Measurements from ENCODE around the gene ACBD6. TPM values are rescaled to one million over a fixed set of nuclear protein-coding genes. Genes with fewer than 3 reads are reported as not detected.
A peak's percentile ranks its signal among the peaks of the same experiment; 100 is the strongest.

Gene ACBD6
- total and polyA plus RNA-seq, 11 donors = 18.6 to 35.8 (median 21.8) TPM

DNA sequence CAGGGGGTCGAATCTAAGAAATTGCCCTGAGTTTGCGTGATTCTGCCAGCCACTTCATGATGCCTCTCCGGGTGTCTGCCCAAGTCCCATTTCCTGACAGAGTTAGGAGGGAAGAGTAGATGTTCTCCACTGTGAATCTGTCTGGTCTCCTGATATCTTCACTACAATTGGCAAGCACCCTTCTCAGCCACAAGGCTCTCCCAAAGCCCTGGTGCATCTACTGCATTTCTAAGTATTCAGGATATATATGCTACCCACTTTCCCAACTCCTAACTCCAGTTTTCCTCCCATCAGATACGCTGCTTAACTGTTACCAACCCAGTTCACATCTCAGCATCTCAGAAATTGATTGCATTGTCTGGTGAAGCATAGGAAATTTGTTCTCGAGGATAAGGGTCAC, 30.5 kb upstream of the ACBD6 start:
- WGBS, 4 donors = 88 to 95% (median 94%) methylated on average over 5 of the region's 5 CpGs

DNA sequence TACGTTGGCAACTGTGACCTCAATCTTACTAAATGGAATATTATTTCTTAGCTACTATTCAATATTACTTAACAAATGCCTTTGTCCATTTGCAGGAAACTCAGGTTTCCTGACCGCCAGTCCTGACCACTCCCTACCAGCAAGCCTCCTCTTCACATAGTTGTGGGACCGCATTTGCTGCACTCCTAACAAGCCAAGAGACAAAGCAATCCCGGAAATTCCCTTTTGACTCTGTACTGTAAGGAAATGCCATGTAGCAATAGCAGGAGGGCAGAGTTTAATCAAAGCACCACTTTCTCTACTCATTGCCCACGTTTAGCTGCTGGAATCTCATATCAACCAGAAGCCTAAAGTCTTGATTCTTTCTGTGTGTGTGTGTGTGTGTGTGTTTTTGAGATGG, 28.1 kb upstream of the ACBD6 start:
- intact Hi-C loops (cut with DNase I) = loop anchor here in 9 of 10 donors (5.0 kb wide), 2 partner anchors 102 to 332 kb away; partner anchors contain the start of gene XPR1 (in 4 of the 9)
- TF ChIP-seq, protein P1, sequence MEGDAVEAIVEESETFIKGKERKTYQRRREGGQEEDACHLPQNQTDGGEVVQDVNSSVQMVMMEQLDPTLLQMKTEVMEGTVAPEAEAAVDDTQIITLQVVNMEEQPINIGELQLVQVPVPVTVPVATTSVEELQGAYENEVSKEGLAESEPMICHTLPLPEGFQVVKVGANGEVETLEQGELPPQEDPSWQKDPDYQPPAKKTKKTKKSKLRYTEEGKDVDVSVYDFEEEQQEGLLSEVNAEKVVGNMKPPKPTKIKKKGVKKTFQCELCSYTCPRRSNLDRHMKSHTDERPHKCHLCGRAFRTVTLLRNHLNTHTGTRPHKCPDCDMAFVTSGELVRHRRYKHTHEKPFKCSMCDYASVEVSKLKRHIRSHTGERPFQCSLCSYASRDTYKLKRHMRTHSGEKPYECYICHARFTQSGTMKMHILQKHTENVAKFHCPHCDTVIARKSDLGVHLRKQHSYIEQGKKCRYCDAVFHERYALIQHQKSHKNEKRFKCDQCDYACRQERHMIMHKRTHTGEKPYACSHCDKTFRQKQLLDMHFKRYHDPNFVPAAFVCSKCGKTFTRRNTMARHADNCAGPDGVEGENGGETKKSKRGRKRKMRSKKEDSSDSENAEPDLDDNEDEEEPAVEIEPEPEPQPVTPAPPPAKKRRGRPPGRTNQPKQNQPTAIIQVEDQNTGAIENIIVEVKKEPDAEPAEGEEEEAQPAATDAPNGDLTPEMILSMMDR (IDR thresholded peaks at IDR 0.05) = no peak
- TF ChIP-seq POLR2A (IDR thresholded peaks at IDR 0.05) = no peak
- DNase-seq (peak in 2 of 5 donors; percentile 43 to 53), ATAC-seq (peak; percentile 35 to 80 (median 62))
- no peaks in the 10 kb centered on the region for H3K9me3 ChIP-seq
- no peak overlapping the region for H3K4me3 ChIP-seq
- H3K27me3 ChIP-seq = no peaks in the 10 kb centered on the region
- peak overlapping the region; percentile 39 to 86 (median 66) for H3K27ac ChIP-seq
- WGBS, 4 donors = 37 to 64% (median 54%) methylated on average over 5 of the region's 5 CpGs
- no peaks in the 10 kb centered on the region for H3K36me3 ChIP-seq
- peaks cover 0 to 46% (median 10%) of the 10 kb centered on the region in 12 donors for H3K4me1 ChIP-seq

More for the DNA sequence above, 30.5 kb upstream of the ACBD6 start:
- H3K27ac ChIP-seq = peak overlapping the region in 4 of 12 donors; percentile 5 to 32 (median 13)
- no peaks in the 10 kb centered on the region for H3K9me3 ChIP-seq
- DNase-seq = no peak
- no peaks in the 10 kb centered on the region for H3K36me3 ChIP-seq
- TF ChIP-seq POLR2A (IDR thresholded peaks at IDR 0.05) = no peak
- TF ChIP-seq, protein P1 (IDR thresholded peaks at IDR 0.05) = no peak
- no peak for ATAC-seq
- H3K4me1 ChIP-seq = peaks cover 0 to 28% (median 6%) of the 10 kb centered on the region in 12 donors
- H3K27me3 ChIP-seq = no peaks in the 10 kb centered on the region
- intact Hi-C loops (cut with DNase I) = loop anchor here in 9 of 10 donors (2.0 to 5.0 kb wide), 3 partner anchors 99 to 329 kb away; partner anchors contain the start of gene XPR1 (in 5 of the 9)
- H3K4me3 ChIP-seq = no peak overlapping the region

GRCh38 chr1:180528868-180529470, 26.6 kb upstream of the ACBD6 start:
- Histone ChIP-seq H3K9me3 (no peaks in the 10 kb centered on the region), H3K4me3 (no peak overlapping the region), H3K4me1 (peaks cover 0 to 51% (median 21%) of the 10 kb centered on the region in 12 donors), H3K36me3 (no peaks in the 10 kb centered on the region), H3K27me3 (no peaks in the 10 kb centered on the region), H3K27ac (peak overlapping the region in 2 of 12 donors; percentile 68 to 75)
- DNase-seq = no peak
- WGBS, 4 donors = 87 to 95% (median 92%) methylated on average over 11 of the region's 11 CpGs
- no peak for ATAC-seq
- intact Hi-C loops (cut with DNase I) = loop anchor here in 1 of 10 donors (10.0 kb wide), 1 partner anchor 626 kb away; no protein-coding TSS in a partner anchor
- no peak for TF ChIP-seq POLR2A (IDR thresholded peaks at IDR 0.05)
- TF ChIP-seq, protein P1 (IDR thresholded peaks at IDR 0.05) = no peak

GRCh38 chr1:180527101-180527669, 24.8 kb upstream of the ACBD6 start:
- Histone ChIP-seq H3K4me3 (no peak overlapping the region), H3K9me3 (peaks cover 0 to 2% (median 0%) of the 10 kb centered on the region in 12 donors), H3K27ac (no peak overlapping the region), H3K36me3 (no peaks in the 10 kb centered on the region), H3K4me1 (peaks cover 0 to 39% (median 21%) of the 10 kb centered on the region in 12 donors), H3K27me3 (no peaks in the 10 kb centered on the region)
- WGBS, 4 donors = 24 to 27% (median 26%) methylated on average over 5 of the region's 5 CpGs
- intact Hi-C loops (cut with DNase I) = loop anchor here in 1 of 10 donors (10.0 kb wide), 1 partner anchor 628 kb away; no protein-coding TSS in a partner anchor
- TF ChIP-seq, protein P1 (IDR thresholded peaks at IDR 0.05) = no peak
- no peak for TF ChIP-seq POLR2A (IDR thresholded peaks at IDR 0.05)
- ATAC-seq = peak in 3 of 4 donors; percentile 35 to 46 (median 41)
- DNase-seq = peak in 1 of 5 donors; percentile 45
